OCI-LY3 (cell line): ENCODE results near the gene WWC1.

Experiments
- H2AFZ ChIP-seq: fragments of 200-600, 300-600 bp; shearing (Covaris generic); 2 replicates; pipeline ENCODE4 v1.6.0; 2014; ENCODE audit warnings: antibody characterized with exemption, low read depth, low read length
- H3K27ac ChIP-seq: fragments of 200-600, 300-600 bp; sonication (generic); 2 replicates; pipeline ENCODE4 v1.5.1; 2014; ENCODE audit warnings: mild to moderate bottlenecking, low read length, moderate library complexity, mixed read lengths
- H3K27me3 ChIP-seq: fragments of 200-600, 300-600 bp; sonication (generic); 2 replicates; pipeline ENCODE4 v1.6.1; 2014; ENCODE audit warnings: low read depth, low read length, mixed read lengths
- H3K36me3 ChIP-seq: fragments of 200-600, 300-600 bp; sonication (generic); replicated peaks from 2 replicates; pipeline ENCODE3; 2014; ENCODE audit warnings: low read depth, low read length, mixed read lengths
- H3K4me1 ChIP-seq: fragments of 300-600, 200-600 bp; sonication (generic); 2 replicates; pipeline ENCODE4 v1.6.1; 2014; ENCODE audit warnings: low read length, mixed read lengths
- H3K4me2 ChIP-seq: fragments of 200-600, 300-600 bp; sonication (generic); 2 replicates; pipeline ENCODE4 v1.6.1; 2014; ENCODE audit warnings: low read length, mixed read lengths
- H3K4me3 ChIP-seq: fragments of 300-600, 200-600 bp; sonication (generic); 2 replicates; pipeline ENCODE4 v1.5.1; 2014; ENCODE audit warnings: antibody characterized with exemption, mild to moderate bottlenecking, low read length, moderate library complexity
- H3K79me2 ChIP-seq: fragments of 300-600, 200-600 bp; shearing (Covaris generic); 2 replicates; pipeline ENCODE4 v1.6.1; 2014; ENCODE audit warnings: mild to moderate bottlenecking, low read length, mixed read lengths
- H3K9ac ChIP-seq: fragments of 300-600, 200-600 bp; shearing (Covaris generic); 2 replicates; pipeline ENCODE4 v1.6.0; 2014; ENCODE audit warnings: mild to moderate bottlenecking, low read length, moderate library complexity
- H3K9me3 ChIP-seq: fragments of 200-600, 300-600 bp; shearing (Covaris generic); 2 replicates; pipeline ENCODE4 v1.6.1; 2014; ENCODE audit warnings: low read length, mixed read lengths; ENCODE audit not compliant: insufficient read depth
- H4K20me1 ChIP-seq: fragments of 200-600, 300-600 bp; sonication (generic); 2 replicates; pipeline ENCODE4 v1.6.1; 2016; ENCODE audit warnings: low read length, mixed read lengths; ENCODE audit not compliant: insufficient read depth
- CTCF ChIP-seq: fragments of 200-600, 300-600 bp; sonication (generic); IDR thresholded peaks from 2 replicates; pipeline ENCODE4 v1.5.1; 2014; ENCODE audit warnings: antibody characterized with exemption, low read length, low read depth
- EZH2phosphoT487 ChIP-seq: fragments of 200-600 bp; shearing (Covaris generic); IDR thresholded peaks from 2 replicates; pipeline ENCODE4 v1.6.1; 2018; ENCODE audit warnings: antibody characterized with exemption, mixed run types, low read depth

WWC1 gene

GRCh38 chr5:168296682-168297081 lies 5.2 kb downstream of the WWC1 start:
- Histone ChIP-seq H3K36me3 (no peaks in the 10 kb centered on the region), H3K27ac (no peak overlapping the region), H4K20me1 (peaks cover 13% of the 10 kb centered on the region; the same call in 1 of the 2 replicates), H3K4me2 (no peak overlapping the region), H2AFZ (no peak overlapping the region), H3K4me3 (no peak overlapping the region), H3K27me3 (no peaks in the 10 kb centered on the region), H3K9me3 (no peaks in the 10 kb centered on the region), H3K79me2 (peaks cover 29% of the 10 kb centered on the region), H3K4me1 (peaks cover 8% of the 10 kb centered on the region), H3K9ac (no peak overlapping the region)
- no peak for TF ChIP-seq EZH2phosphoT487
- no peak for TF ChIP-seq CTCF

- Histone ChIP-seq H2AFZ (no peak overlapping the region), H3K27ac (no peak overlapping the region), H3K27me3 (no peaks in the 10 kb centered on the region), H3K4me2 (no peak overlapping the region), H3K36me3 (no peaks in the 10 kb centered on the region), H3K4me3 (no peak overlapping the region), H3K9me3 (no peaks in the 10 kb centered on the region), H4K20me1 (peaks cover 9% of the 10 kb centered on the region; the same call in 1 of the 2 replicates), H3K9ac (no peak overlapping the region), H3K4me1 (no peaks in the 10 kb centered on the region), H3K79me2 (peaks cover 11% of the 10 kb centered on the region; the same call in 1 of the 2 replicates)
- TF ChIP-seq EZH2phosphoT487 (no peak), CTCF (no peak)
Measured at GRCh38 chr5:168298949-168299348, 7.5 kb downstream of the WWC1 start.

- H2AFZ ChIP-seq = no peak overlapping the region
Measured at GRCh38 chr5:168299372-168299771, 7.9 kb downstream of the WWC1 start.

More at GRCh38 chr5:168299372-168299771, 7.9 kb downstream of the WWC1 start:
- no peaks in the 10 kb centered on the region for H3K4me1 ChIP-seq
- no peak overlapping the region for H3K4me2 ChIP-seq
- peaks cover 9% of the 10 kb centered on the region; the same call in 1 of the 2 replicates for H4K20me1 ChIP-seq
- no peak for TF ChIP-seq EZH2phosphoT487
- TF ChIP-seq CTCF = no peak
- no peaks in the 10 kb centered on the region for H3K27me3 ChIP-seq
- H3K4me3 ChIP-seq = no peak overlapping the region
- H3K79me2 ChIP-seq = peaks cover 7% of the 10 kb centered on the region; the same call in 1 of the 2 replicates
- no peak overlapping the region for H3K9ac ChIP-seq
- H3K36me3 ChIP-seq = no peaks in the 10 kb centered on the region
- H3K27ac ChIP-seq = no peak overlapping the region
- H3K9me3 ChIP-seq = no peaks in the 10 kb centered on the region
